ENCODE measurements around the gene FBXO5. TPM values are rescaled to one million over a fixed set of nuclear protein-coding genes. Genes with fewer than 3 reads are reported as not detected.

FBXO5 gene
- polyA plus RNA-seq, 1 donor (not counting 4 experiments of a cell fraction or from before 2014, with no cell fraction given): 9.0 TPM

- no peaks in the 10 kb centered on the region for H3K79me2 ChIP-seq (ENCODE audit: control insufficient read depth, insufficient read depth, low read length)
- no peak for DNase-seq (ENCODE audit: low read depth, low spot score)
- no peak for TF ChIP-seq EZH2 (IDR thresholded peaks at IDR 0.05; ENCODE audit: low read length)
- TF ChIP-seq, protein P1, sequence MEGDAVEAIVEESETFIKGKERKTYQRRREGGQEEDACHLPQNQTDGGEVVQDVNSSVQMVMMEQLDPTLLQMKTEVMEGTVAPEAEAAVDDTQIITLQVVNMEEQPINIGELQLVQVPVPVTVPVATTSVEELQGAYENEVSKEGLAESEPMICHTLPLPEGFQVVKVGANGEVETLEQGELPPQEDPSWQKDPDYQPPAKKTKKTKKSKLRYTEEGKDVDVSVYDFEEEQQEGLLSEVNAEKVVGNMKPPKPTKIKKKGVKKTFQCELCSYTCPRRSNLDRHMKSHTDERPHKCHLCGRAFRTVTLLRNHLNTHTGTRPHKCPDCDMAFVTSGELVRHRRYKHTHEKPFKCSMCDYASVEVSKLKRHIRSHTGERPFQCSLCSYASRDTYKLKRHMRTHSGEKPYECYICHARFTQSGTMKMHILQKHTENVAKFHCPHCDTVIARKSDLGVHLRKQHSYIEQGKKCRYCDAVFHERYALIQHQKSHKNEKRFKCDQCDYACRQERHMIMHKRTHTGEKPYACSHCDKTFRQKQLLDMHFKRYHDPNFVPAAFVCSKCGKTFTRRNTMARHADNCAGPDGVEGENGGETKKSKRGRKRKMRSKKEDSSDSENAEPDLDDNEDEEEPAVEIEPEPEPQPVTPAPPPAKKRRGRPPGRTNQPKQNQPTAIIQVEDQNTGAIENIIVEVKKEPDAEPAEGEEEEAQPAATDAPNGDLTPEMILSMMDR (optimal IDR thresholded peaks at IDR 0.05 in 1 of 3, IDR thresholded peaks at IDR 0.05 in 1 of 3, conservative IDR thresholded peaks at IDR 0.05 in 1 of 3; ENCODE audit: extremely low read depth in 1 of 3, insufficient read depth in 2 of 3, low read length in 3 of 3): no peak
- no peak overlapping the region for H3K4me3 ChIP-seq (ENCODE audit: control insufficient read depth in 2 of 3, extremely low read depth in 1 of 3, insufficient read depth in 2 of 3, low read depth in 1 of 3, low read length in 3 of 3)
- H3K9me3 ChIP-seq (ENCODE audit: control insufficient read depth, low read depth, low read length): no peaks in the 10 kb centered on the region
- no peaks in the 10 kb centered on the region for H3K4me1 ChIP-seq (ENCODE audit: control insufficient read depth, extremely low read depth, insufficient read depth, low read length)
- no peaks in the 10 kb centered on the region for H3K27me3 ChIP-seq (ENCODE audit: control insufficient read depth, extremely low read depth, insufficient read depth, low read length)
- dilution Hi-C loops (cut with MboI; ENCODE audit: extremely low pct_ligation_motif_present, low sequenced_read_pairs): no loop called here
- no peak overlapping the region for H3K4me2 ChIP-seq (ENCODE audit: control insufficient read depth, extremely low read depth, insufficient read depth, low read depth, low read length)
- no peaks in the 10 kb centered on the region for H3K36me3 ChIP-seq (ENCODE audit: control insufficient read depth in 2 of 2, extremely low read depth in 1 of 2, insufficient read depth in 2 of 2, low read length in 2 of 2)
- FAIRE-seq: no peak
- no peak overlapping the region for H3K9ac ChIP-seq (ENCODE audit: control insufficient read depth, extremely low read depth, insufficient read depth, low read length)
- no peak overlapping the region for H2AFZ ChIP-seq (ENCODE audit: control insufficient read depth, low read length)
- H4K20me1 ChIP-seq (ENCODE audit: control insufficient read depth, extremely low read depth, insufficient read depth, low read length): no peaks in the 10 kb centered on the region
- H3K27ac ChIP-seq (ENCODE audit: control insufficient read depth, insufficient read depth, low read length): no peak overlapping the region
- H3K9me1 ChIP-seq (ENCODE audit: control insufficient read depth, extremely low read depth, insufficient read depth, low read length): no peaks in the 10 kb centered on the region
Measured at GRCh38 chr6:152959333-152959732, 23.5 kb downstream of the FBXO5 start.

DNA sequence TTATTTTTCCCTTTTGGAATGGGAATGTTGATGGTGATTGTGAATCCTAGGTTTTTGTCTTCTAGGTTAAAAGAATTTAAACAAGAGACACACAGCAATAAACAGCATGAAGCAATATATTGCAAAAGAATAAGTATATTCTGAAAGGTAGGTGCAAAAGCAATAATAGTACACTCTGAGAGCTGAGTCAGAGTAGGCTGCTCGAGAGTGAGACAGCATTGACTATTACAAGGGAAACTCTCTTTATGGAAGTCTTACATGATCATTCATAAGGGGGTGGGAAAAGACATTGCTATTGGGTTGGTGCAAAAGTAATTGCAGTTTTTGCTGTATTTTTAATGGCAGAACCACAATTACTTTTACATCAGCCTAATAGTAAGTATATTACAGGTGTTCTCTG is 25.0 kb downstream of the FBXO5 start:
- H3K4me3 ChIP-seq (ENCODE audit: control insufficient read depth in 2 of 3, extremely low read depth in 1 of 3, insufficient read depth in 2 of 3, low read depth in 1 of 3, low read length in 3 of 3): no peak overlapping the region
- no peak for FAIRE-seq

More for the DNA sequence above, 25.0 kb downstream of the FBXO5 start:
- Histone ChIP-seq H3K9me3 (ENCODE audit: control insufficient read depth, low read depth, low read length) (no peaks in the 10 kb centered on the region), H3K4me1 (ENCODE audit: control insufficient read depth, extremely low read depth, insufficient read depth, low read length) (no peaks in the 10 kb centered on the region), H3K79me2 (ENCODE audit: control insufficient read depth, insufficient read depth, low read length) (no peaks in the 10 kb centered on the region), H3K27ac (ENCODE audit: control insufficient read depth, insufficient read depth, low read length) (no peak overlapping the region), H3K4me2 (ENCODE audit: control insufficient read depth, extremely low read depth, insufficient read depth, low read depth, low read length) (no peak overlapping the region), H3K27me3 (ENCODE audit: control insufficient read depth, extremely low read depth, insufficient read depth, low read length) (no peaks in the 10 kb centered on the region), H3K9ac (ENCODE audit: control insufficient read depth, extremely low read depth, insufficient read depth, low read length) (no peak overlapping the region), H3K36me3 (ENCODE audit: control insufficient read depth in 2 of 2, extremely low read depth in 1 of 2, insufficient read depth in 2 of 2, low read length in 2 of 2) (no peaks in the 10 kb centered on the region), H3K9me1 (ENCODE audit: control insufficient read depth, extremely low read depth, insufficient read depth, low read length) (no peaks in the 10 kb centered on the region), H2AFZ (ENCODE audit: control insufficient read depth, low read length) (no peak overlapping the region), H4K20me1 (ENCODE audit: control insufficient read depth, extremely low read depth, insufficient read depth, low read length) (no peaks in the 10 kb centered on the region)
- no peak for DNase-seq (ENCODE audit: low read depth, low spot score)
- no peak for TF ChIP-seq EZH2 (IDR thresholded peaks at IDR 0.05; ENCODE audit: low read length)
- TF ChIP-seq, protein P1 (optimal IDR thresholded peaks at IDR 0.05 in 1 of 3, IDR thresholded peaks at IDR 0.05 in 1 of 3, conservative IDR thresholded peaks at IDR 0.05 in 1 of 3; ENCODE audit: extremely low read depth in 1 of 3, insufficient read depth in 2 of 3, low read length in 3 of 3): no peak
- dilution Hi-C loops (cut with MboI; ENCODE audit: extremely low pct_ligation_motif_present, low sequenced_read_pairs): no loop called here
